ENCODE measurements around the gene EXOC2. TPM values are rescaled to one million over a fixed set of nuclear protein-coding genes. Genes with fewer than 3 reads are reported as not detected.

Gene EXOC2
- total RNA-seq, 1 donor from 2014 or later, result 11.4 TPM

GRCh38 chr6:683742-684440 lies 9.0 kb downstream of the EXOC2 start:
- no peaks in the 10 kb centered on the region for H3K27me3 ChIP-seq
- no peaks in the 10 kb centered on the region for H3K36me3 ChIP-seq
- H3K4me3 ChIP-seq, result peak overlapping the region in 1 of 2 donors; percentile 38
- DNase-seq (ENCODE audit: low spot score in 2 of 2), result no peak
- intact Hi-C loops (cut with DNase I), result no loop called here
- no peak overlapping the region for H3K27ac ChIP-seq
- H3K4me1 ChIP-seq, result peaks cover 0 to 3% of the 10 kb centered on the region in 2 donors
- H3K9me3 ChIP-seq, result no peaks in the 10 kb centered on the region
- TF ChIP-seq, protein P1, sequence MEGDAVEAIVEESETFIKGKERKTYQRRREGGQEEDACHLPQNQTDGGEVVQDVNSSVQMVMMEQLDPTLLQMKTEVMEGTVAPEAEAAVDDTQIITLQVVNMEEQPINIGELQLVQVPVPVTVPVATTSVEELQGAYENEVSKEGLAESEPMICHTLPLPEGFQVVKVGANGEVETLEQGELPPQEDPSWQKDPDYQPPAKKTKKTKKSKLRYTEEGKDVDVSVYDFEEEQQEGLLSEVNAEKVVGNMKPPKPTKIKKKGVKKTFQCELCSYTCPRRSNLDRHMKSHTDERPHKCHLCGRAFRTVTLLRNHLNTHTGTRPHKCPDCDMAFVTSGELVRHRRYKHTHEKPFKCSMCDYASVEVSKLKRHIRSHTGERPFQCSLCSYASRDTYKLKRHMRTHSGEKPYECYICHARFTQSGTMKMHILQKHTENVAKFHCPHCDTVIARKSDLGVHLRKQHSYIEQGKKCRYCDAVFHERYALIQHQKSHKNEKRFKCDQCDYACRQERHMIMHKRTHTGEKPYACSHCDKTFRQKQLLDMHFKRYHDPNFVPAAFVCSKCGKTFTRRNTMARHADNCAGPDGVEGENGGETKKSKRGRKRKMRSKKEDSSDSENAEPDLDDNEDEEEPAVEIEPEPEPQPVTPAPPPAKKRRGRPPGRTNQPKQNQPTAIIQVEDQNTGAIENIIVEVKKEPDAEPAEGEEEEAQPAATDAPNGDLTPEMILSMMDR (IDR thresholded peaks at IDR 0.05), result no peak

DNA sequence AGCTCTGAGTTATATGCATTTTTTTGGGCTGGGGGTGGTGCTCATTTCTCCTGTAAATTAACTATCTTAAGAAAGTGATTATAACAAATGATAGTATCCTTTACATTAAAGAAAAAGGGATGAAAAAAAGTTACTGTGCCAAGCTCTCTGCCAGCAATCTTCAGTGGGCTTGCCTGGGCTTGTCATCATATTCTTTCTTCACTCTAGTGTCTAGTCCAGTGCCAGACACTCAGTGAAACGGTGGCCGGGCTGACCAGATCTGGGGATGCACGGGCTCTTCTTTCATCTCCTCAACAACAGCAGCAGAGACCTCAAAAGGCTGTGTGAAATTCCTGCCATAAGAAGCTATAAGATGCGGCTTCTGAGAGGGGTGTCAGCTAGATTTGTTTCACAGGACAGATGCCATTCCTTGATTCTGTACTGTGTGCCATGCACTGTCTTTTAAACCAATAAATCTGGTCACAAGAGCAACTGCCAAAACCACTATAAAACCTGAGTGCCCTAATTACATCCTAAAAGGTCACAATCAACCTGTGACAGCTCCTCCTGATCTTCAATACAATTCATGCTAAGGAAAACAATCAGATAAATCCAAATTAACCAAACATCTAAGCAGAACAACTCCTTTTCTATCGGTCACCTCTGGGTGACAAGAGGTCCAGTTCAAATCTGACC lies 12.1 kb downstream of the EXOC2 start:
- TF ChIP-seq, protein P1 (IDR thresholded peaks at IDR 0.05), result no peak
- Histone ChIP-seq H3K27me3 (no peaks in the 10 kb centered on the region), H3K9me3 (no peaks in the 10 kb centered on the region), H3K27ac (no peak overlapping the region), H3K36me3 (no peaks in the 10 kb centered on the region), H3K4me1 (peaks cover 0 to 3% of the 10 kb centered on the region in 2 donors), H3K4me3 (no peak overlapping the region)
- no peak for DNase-seq (ENCODE audit: low spot score in 2 of 2)
- intact Hi-C loops (cut with DNase I), result no loop called here

DNA sequence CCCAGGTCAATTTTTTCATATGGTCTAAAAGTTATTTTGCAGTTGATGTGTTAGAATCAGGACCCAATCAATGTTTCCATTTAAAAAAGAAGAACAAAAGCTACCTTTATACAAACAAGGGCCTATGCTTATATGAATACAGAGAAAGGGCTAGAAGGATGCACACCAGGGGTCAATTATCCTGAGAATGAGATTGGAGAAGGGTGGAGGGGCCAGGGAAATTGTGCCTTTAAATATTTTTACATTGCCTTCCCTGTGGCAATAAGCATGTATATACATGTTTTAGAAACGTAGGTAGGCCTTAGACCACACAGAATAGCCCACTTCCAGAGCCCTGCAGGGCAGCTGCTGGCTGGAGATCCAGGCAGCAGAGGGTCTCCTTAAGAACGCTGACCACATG lies 12.7 kb downstream of the EXOC2 start:
- Histone ChIP-seq H3K36me3 (no peaks in the 10 kb centered on the region), H3K9me3 (no peaks in the 10 kb centered on the region), H3K27ac (no peak overlapping the region), H3K4me1 (peaks cover 0 to 3% of the 10 kb centered on the region in 2 donors), H3K4me3 (no peak overlapping the region), H3K27me3 (no peaks in the 10 kb centered on the region)
- TF ChIP-seq, protein P1 (IDR thresholded peaks at IDR 0.05), result no peak
- intact Hi-C loops (cut with DNase I), result no loop called here
- DNase-seq (ENCODE audit: low spot score in 2 of 2), result no peak

DNA sequence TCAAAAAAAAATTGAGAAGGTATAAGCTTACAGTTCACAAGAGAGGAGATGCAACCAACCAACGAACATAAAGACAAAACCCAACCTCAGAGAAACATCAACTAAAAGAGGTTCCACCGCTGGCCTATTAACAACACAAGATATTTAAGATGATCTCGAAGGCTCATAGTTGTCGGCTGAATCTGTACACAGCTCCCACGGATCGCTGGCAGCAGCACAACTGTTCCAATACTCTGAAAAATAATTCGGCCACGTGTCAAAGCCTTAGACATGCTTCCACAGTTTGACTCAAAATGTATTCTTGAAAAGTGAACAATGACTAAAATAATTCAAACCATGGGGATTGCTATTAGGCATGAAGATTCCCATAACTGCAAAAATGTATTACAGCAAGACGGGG lies 13.7 kb downstream of the EXOC2 start:
- Histone ChIP-seq H3K4me3 (no peak overlapping the region), H3K27ac (no peak overlapping the region), H3K4me1 (peaks cover 0 to 3% of the 10 kb centered on the region in 2 donors), H3K9me3 (no peaks in the 10 kb centered on the region), H3K27me3 (no peaks in the 10 kb centered on the region), H3K36me3 (no peaks in the 10 kb centered on the region)
- intact Hi-C loops (cut with DNase I), result no loop called here
- no peak for DNase-seq (ENCODE audit: low spot score in 2 of 2)
- TF ChIP-seq, protein P1 (IDR thresholded peaks at IDR 0.05), result no peak

- Histone ChIP-seq H3K27me3 (no peaks in the 10 kb centered on the region), H3K36me3 (no peaks in the 10 kb centered on the region), H3K27ac (no peak overlapping the region)
These were observed 14.4 kb downstream of the EXOC2 start for GRCh38 chr6:678520-678919.

More at GRCh38 chr6:678520-678919, 14.4 kb downstream of the EXOC2 start:
- intact Hi-C loops (cut with DNase I), result no loop called here
- H3K4me1 ChIP-seq, result no peaks in the 10 kb centered on the region
- no peak overlapping the region for H3K4me3 ChIP-seq
- DNase-seq (ENCODE audit: low spot score in 2 of 2), result no peak
- H3K9me3 ChIP-seq, result no peaks in the 10 kb centered on the region
- TF ChIP-seq, protein P1 (IDR thresholded peaks at IDR 0.05), result no peak
